Gastrocnemius medialis (tissue), 4 donors: ENCODE data around the gene OSTN.

ENCODE experiments used
- POLR2A ChIP-seq, 2 donors: fragments of 450-650 bp; IDR thresholded peaks; one replicate each; pipeline ENCODE4 v1.6.1; 2017; ENCODE audit warnings: antibody characterized with exemption in 2 of 2, mild to moderate bottlenecking in 2 of 2, moderate library complexity in 2 of 2
- TF ChIP-seq, protein P1 (sequence below), 5 experiments: fragments of 450-650 bp in 3 of 5; fragments of 200-600 bp in 2 of 5; sonication (generic) in 2 of 5; IDR thresholded peaks in 4 of 5; conservative IDR thresholded peaks in 1 of 5; 1 replicate in 4 of 5; 2 replicates in 1 of 5; pipeline ENCODE4 v1.5.1; 2016 to 2019; ENCODE audit warnings: antibody characterized with exemption in 5 of 5, mild to moderate bottlenecking in 3 of 5, moderate library complexity in 3 of 5

DNA sequence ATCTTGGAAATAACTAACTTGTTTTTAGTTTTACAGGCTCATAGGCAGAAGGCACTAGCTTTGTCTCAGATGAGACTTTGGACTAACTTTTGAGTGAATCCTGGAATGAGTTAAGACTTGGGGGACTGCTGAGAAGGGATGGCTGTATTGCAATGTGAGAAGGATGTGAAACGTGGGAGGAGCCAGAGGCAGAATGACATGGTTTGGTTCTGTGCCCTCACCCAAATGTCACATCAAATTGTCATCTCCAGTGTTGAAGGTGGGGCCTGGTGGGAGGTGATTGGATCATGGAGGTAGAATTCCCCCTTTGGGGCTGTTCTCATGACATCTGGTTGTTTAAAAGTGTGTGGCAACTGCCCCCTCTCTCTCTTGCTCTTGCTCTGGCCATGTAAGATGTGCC is 101.4 kb downstream of the OSTN start:
- TF ChIP-seq, protein P1, sequence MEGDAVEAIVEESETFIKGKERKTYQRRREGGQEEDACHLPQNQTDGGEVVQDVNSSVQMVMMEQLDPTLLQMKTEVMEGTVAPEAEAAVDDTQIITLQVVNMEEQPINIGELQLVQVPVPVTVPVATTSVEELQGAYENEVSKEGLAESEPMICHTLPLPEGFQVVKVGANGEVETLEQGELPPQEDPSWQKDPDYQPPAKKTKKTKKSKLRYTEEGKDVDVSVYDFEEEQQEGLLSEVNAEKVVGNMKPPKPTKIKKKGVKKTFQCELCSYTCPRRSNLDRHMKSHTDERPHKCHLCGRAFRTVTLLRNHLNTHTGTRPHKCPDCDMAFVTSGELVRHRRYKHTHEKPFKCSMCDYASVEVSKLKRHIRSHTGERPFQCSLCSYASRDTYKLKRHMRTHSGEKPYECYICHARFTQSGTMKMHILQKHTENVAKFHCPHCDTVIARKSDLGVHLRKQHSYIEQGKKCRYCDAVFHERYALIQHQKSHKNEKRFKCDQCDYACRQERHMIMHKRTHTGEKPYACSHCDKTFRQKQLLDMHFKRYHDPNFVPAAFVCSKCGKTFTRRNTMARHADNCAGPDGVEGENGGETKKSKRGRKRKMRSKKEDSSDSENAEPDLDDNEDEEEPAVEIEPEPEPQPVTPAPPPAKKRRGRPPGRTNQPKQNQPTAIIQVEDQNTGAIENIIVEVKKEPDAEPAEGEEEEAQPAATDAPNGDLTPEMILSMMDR (IDR thresholded peaks at IDR 0.05 in 4 of 5, conservative IDR thresholded peaks at IDR 0.05 in 1 of 5), result no peak
- TF ChIP-seq POLR2A (IDR thresholded peaks at IDR 0.05), result no peak
